HUES6 (cell line): Measurements from ENCODE around the gene RAB23.
A peak's percentile ranks its signal among the peaks of the same experiment; 100 is the strongest.

Source experiments
- H3K27ac ChIP-seq: 2 replicates; pipeline ENCODE4 v1.7.0; 2013; ENCODE audit warnings: low read depth, mild to moderate bottlenecking, low read length, inconsistent platforms
- H3K27me3 ChIP-seq: 2 replicates; pipeline ENCODE4 v1.6.1; 2013; ENCODE audit warnings: low read length; ENCODE audit not compliant: control insufficient read depth, insufficient read depth
- H3K36me3 ChIP-seq: 2 replicates; pipeline ENCODE4 v1.6.1; 2013; ENCODE audit warnings: low read length; ENCODE audit not compliant: control insufficient read depth, insufficient read depth
- H3K4me1 ChIP-seq: 2 replicates; pipeline ENCODE4 v1.6.1; 2013; ENCODE audit warnings: low read length; ENCODE audit not compliant: control insufficient read depth, insufficient read depth
- H3K4me3 ChIP-seq: 2 replicates; pipeline ENCODE4 v1.5.1; 2013; ENCODE audit warnings: low read depth, low read length
- H3K9ac ChIP-seq: one replicate; pipeline ENCODE4 v1.6.1; 2013; ENCODE audit warnings: mild to moderate bottlenecking, low read length
- H3K9me3 ChIP-seq: 2 replicates; pipeline ENCODE4 v1.6.1; 2013; ENCODE audit warnings: low read depth, low read length; ENCODE audit not compliant: control insufficient read depth, insufficient read depth

The RAB23 gene

DNA sequence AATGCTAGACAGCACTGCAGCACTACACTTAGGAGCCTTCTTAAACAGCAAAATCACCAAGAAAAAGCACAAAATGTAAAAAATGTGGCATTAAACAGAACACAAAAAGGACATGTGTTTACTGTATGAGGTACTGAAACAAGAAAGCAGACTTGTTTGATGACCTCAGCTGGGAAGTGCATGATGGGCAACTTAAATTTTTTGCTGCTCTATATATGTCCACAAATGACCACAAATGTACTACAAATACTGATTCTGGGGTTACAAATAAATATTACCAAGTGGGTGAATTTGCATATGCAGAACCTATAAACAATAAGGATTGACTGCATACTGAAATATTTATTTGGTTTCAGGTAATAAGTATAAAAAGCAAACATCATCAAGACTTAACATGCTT is 13.1 kb downstream of the RAB23 start:
- Histone ChIP-seq H3K9me3 (no peaks in the 10 kb centered on the region), H3K27ac (no peak overlapping the region), H3K9ac (no peak overlapping the region), H3K4me3 (no peak overlapping the region), H3K27me3 (no peaks in the 10 kb centered on the region), H3K36me3 (no peaks in the 10 kb centered on the region), H3K4me1 (peaks cover 13% of the 10 kb centered on the region)

DNA sequence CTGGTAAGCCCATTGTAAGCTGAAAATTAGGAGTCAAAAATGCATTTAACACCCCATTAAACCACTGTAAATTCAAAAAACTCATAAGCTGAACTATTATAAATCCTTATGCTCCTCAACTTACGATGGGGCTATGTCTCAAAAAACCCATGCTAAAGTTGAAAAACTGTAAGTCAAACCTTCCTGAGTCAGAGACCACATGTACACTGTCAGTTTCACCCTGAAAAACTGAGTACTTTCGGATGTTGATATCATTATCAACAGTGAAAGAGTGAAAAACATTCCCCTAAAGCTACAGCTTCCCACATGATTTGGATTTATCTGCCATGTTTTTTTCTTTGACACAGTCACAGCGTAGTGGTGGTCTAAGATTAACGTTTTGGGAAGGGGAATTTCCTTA is 14.2 kb downstream of the RAB23 start:
- no peak overlapping the region for H3K27ac ChIP-seq
- no peak overlapping the region for H3K9ac ChIP-seq
- H3K27me3 ChIP-seq, result no peaks in the 10 kb centered on the region
- H3K36me3 ChIP-seq, result no peaks in the 10 kb centered on the region
- H3K4me3 ChIP-seq, result no peak overlapping the region
- peaks cover 13% of the 10 kb centered on the region; the same call in 1 of the 2 replicates for H3K4me1 ChIP-seq
- no peaks in the 10 kb centered on the region for H3K9me3 ChIP-seq

DNA sequence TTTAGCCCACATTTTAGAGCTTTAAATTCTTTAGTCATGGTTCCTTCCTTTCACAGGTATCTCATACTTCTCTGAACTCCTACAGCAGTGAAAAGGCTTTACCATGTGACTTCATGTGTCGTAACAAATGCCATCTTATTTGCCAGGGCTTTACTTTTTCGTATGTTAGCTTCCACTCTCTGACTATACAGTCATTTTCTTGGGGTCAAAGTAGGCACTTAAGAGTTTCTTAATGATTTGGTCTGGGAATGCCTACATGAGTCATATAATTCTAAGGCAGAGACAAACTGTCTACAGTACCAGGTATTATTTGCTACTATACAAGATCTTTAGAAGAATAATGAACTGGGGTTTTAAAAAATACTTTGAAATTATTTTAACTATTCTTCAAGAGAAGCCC is 15.0 kb downstream of the RAB23 start:
- Histone ChIP-seq H3K36me3 (no peaks in the 10 kb centered on the region), H3K27me3 (no peaks in the 10 kb centered on the region), H3K9me3 (no peaks in the 10 kb centered on the region), H3K4me3 (no peak overlapping the region), H3K4me1 (peaks cover 13% of the 10 kb centered on the region; the same call in 1 of the 2 replicates), H3K27ac (no peak overlapping the region), H3K9ac (no peak overlapping the region)

DNA sequence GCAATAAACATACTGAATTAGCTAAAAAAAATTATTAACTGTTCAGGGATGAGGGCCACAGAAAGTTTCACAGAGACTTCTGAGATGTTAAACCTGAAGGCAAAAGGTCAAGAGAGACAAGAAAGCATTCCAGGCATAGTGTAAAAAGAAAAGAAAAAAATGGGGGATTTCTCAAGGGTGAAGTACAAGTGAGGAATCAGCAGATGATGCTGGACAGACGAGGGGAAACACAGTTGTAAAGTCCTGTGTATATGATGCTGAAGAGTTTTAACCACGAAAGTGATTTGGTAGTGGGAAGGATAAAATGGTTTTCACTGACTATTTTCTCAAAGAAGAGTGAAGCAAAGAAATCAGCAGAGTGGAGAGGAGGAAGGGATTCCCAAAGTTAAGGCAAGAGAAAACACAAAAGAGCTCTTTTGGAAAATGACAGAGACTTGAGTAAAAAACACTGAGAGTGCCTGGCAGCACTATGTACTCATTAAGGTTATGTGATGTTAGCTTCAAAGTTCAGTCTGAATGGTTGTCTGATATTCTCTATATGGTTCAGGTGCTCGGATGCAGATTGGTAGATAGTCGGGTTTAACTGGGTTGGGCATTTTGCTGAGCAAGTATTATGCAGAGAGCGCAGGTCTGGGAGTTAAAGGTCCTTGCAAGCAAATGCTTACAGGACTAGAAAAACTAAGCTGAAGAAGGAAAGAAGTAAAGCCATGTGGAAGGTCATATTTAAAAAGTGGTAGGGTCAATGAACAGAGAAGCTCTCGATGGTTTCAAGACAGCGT is 16.4 kb downstream of the RAB23 start:
- Histone ChIP-seq H3K9ac (no peak overlapping the region), H3K36me3 (no peaks in the 10 kb centered on the region), H3K4me1 (peaks cover 13% of the 10 kb centered on the region; the same call in 1 of the 2 replicates), H3K9me3 (no peaks in the 10 kb centered on the region), H3K27ac (no peak overlapping the region), H3K4me3 (no peak overlapping the region), H3K27me3 (no peaks in the 10 kb centered on the region)

DNA sequence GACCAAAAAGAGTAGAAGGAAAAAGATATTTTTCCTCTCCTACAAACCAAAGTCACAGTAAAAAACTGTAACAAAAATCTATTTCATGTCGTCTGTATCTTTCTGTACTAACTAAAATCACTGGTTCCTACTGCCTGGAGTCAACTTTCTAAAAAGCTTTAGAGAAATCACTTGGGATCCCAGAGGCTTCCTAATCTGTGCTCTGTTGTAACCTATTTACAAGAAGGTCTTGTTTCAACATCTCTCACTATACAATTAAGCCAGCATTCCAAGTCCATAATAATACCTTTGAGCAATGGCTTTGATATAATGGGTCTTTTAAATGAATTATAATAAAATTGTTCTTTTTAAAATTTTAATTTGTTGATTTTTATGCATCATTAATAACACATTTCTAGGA is 20.4 kb downstream of the RAB23 start:
- no peak overlapping the region for H3K4me3 ChIP-seq
- no peaks in the 10 kb centered on the region for H3K27me3 ChIP-seq
- H3K36me3 ChIP-seq, result no peaks in the 10 kb centered on the region
- no peak overlapping the region for H3K9ac ChIP-seq
- peaks cover 20% of the 10 kb centered on the region for H3K4me1 ChIP-seq
- no peaks in the 10 kb centered on the region for H3K9me3 ChIP-seq
- no peak overlapping the region for H3K27ac ChIP-seq

DNA sequence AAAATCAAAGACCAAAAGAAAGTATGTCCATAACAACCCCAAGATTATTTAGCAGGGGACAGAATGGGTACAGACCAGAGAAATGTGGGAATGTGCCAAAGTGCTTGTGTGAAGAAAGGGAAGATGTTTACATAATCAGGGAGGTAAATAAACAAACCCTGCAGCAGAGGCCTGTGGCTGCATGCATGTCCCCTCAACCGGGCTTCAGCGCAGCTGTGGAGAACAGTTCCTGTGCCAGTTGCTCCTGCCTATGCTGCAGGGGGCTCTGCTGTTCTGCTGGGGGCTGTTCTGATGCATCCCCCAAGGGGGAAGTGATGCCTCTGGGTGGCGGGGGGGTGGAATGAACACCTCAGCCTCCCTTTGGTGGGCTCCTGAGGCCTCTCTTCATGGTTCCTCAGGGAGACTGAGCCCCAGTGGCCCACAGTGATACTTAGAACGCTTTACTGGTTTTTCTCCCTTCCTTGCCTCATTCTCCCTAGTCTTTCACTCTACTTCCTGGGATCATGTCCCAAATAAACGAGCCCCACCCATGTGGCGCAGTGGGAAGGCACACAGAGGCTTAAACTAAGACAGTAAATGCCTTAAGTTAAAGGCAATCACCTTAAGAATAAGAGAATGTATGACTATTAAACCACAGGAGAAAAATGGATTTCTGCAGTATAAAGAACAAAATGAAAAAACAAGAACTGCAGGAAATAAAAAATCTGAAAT is 23.0 kb downstream of the RAB23 start:
- Histone ChIP-seq H3K4me1 (peaks cover 7% of the 10 kb centered on the region), H3K4me3 (no peak overlapping the region), H3K36me3 (no peaks in the 10 kb centered on the region), H3K9ac (no peak overlapping the region), H3K9me3 (no peaks in the 10 kb centered on the region), H3K27me3 (no peaks in the 10 kb centered on the region), H3K27ac (0 out of 2 replicates have a peak overlapping the region, but pooled peaks have one; percentile 43)

DNA sequence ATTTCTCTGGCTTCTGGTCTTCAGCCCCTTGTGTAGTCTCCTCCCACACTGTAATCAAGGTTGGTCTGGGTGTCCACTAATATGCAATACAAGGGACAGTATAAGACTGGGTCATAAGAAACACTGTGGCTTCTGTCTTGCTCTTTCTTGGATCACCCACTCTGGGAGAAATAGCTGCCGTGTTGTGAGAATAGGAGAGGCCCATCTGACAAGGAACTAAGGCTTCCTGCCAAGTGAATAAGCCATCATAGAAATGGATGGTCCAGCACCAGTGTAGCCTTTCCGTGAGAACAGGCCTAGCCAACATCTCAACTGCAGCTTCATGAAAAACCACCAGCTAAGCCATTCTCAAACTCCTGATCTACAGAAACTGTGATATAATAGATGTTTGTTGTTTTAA is 26.6 kb downstream of the RAB23 start:
- H3K27me3 ChIP-seq, result no peaks in the 10 kb centered on the region
- H3K9me3 ChIP-seq, result no peaks in the 10 kb centered on the region
- no peak overlapping the region for H3K27ac ChIP-seq
- H3K4me1 ChIP-seq, result peaks cover 7% of the 10 kb centered on the region
- H3K36me3 ChIP-seq, result peaks cover 31% of the 10 kb centered on the region
- no peak overlapping the region for H3K9ac ChIP-seq
- H3K4me3 ChIP-seq, result no peak overlapping the region

DNA sequence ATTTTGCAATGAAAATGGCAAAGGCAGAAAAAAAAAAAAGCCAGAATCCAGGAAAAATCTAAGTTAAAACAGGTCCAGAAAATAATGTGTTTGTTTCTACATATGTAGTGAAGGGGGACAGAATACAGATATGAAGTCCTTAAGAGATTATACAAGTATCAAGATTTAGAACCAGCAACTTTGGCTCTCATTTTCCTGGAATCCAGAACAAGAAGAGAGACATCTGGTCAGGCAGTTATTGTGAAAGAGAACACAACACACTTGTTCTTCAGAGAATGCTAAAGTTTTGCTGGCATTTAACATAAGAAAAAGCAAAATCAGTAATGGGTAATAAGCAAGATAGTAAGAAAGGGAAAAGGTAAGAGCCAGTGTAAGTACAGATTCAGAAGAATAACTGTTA is 28.9 kb downstream of the RAB23 start:
- H3K36me3 ChIP-seq, result peaks cover 49% of the 10 kb centered on the region
- H3K27ac ChIP-seq, result no peak overlapping the region
- H3K27me3 ChIP-seq, result no peaks in the 10 kb centered on the region

DNA sequence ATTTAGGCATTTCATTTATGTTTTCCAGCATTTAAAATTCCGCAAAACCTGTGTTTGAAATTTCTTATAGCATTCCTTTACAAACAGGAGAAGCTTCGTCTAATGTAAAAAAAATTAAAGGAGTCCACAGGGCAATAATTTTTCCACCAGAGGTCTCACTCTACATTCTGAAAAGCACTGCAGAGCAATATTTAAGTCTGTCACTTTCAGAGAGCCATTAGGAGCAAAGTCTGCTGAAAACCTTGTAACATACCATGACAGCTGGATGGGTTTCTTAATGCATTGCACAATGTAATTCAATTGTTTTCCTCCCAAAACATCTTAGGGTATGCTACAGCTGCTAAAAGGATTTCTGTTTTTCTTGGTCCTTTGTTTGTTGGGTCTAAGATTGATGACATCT is 32.0 kb downstream of the RAB23 start:
- Histone ChIP-seq H3K4me3 (no peak overlapping the region), H3K9ac (no peak overlapping the region), H3K27me3 (no peaks in the 10 kb centered on the region), H3K9me3 (no peaks in the 10 kb centered on the region), H3K36me3 (peaks cover 67% of the 10 kb centered on the region), H3K4me1 (no peaks in the 10 kb centered on the region), H3K27ac (no peak overlapping the region)

More for the DNA sequence above, 28.9 kb downstream of the RAB23 start:
- no peaks in the 10 kb centered on the region for H3K9me3 ChIP-seq
- H3K4me3 ChIP-seq, result no peak overlapping the region
- no peaks in the 10 kb centered on the region for H3K4me1 ChIP-seq
- H3K9ac ChIP-seq, result no peak overlapping the region

DNA sequence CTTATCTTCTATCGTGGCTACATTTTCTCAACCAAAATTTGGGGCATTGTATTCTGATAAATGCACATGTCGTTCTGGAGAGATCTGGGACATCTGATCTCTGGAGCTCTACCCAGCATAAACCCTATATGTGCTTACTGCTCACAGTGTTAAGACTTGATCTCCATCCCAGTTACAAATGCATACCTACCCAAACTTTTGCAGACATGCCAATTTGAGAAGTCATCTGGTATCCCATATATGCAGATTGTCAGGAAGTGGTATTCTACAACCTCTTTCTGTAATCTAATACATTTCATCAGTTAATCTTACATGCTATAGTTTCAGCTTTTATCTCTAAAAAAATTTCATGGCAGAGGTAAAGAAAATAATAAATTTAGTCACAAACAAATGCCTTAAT is 38.8 kb downstream of the RAB23 start:
- H3K9me3 ChIP-seq, result no peaks in the 10 kb centered on the region
- H3K4me3 ChIP-seq, result no peak overlapping the region
- H3K27me3 ChIP-seq, result no peaks in the 10 kb centered on the region
- no peak overlapping the region for H3K27ac ChIP-seq
- H3K9ac ChIP-seq, result no peak overlapping the region
- H3K4me1 ChIP-seq, result no peaks in the 10 kb centered on the region
- peaks cover 55% of the 10 kb centered on the region for H3K36me3 ChIP-seq

DNA sequence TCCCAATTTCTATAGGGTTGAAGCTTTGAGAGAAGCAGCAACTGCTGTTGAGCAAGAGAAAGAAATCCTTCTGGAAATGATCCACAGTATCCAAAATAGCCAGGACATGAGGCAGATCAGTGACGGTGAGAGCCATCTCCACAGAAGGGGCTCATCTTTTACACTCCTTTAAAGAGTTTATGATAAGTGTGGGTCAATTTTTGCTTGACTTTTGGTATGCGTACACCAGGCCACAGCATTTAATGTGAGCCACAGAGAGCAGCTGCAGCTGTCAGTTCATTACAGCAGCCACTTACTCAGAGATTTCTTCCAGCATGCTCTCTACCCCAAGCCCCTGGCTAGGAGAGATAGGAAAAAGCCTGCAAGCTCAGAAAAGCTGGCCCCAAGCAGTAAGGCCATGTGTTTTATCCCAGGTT is 40.1 kb downstream of the RAB23 start:
- no peaks in the 10 kb centered on the region; the same call in none of the 2 replicates for H3K4me1 ChIP-seq
- no peaks in the 10 kb centered on the region for H3K9me3 ChIP-seq
- peaks cover 51% of the 10 kb centered on the region for H3K36me3 ChIP-seq
- no peaks in the 10 kb centered on the region for H3K27me3 ChIP-seq
- H3K4me3 ChIP-seq, result no peak overlapping the region
- no peak overlapping the region for H3K9ac ChIP-seq
- H3K27ac ChIP-seq, result no peak overlapping the region
